HepG2 (cell line): ENCODE results near the gene HSPA4L. TPM values are rescaled to one million over a fixed set of nuclear protein-coding genes. Genes with fewer than 3 reads are reported as not detected.

Experiments used
- CEBPB ChIP-seq: IDR thresholded peaks from 2 replicates; pipeline ENCODE4 v1.6.1; 2011; ENCODE audit warnings: low read depth, low read length, improper control_type of control experiment, borderline replicate concordance
- HMGA1 ChIP-seq: sonication (generic); formaldehyde crosslinking; conservative IDR thresholded peaks from 2 replicates; pipeline ENCODE4 v1.4.0; 2020; ENCODE audit warnings: missing genetic modification reagents
- HOMEZ ChIP-seq: IDR thresholded peaks from 2 replicates; pipeline ENCODE4 v1.6.1; 2016; ENCODE audit warnings: low read depth
- IRF2 ChIP-seq: IDR thresholded peaks from 2 replicates; pipeline ENCODE4 v1.6.1; 2018; ENCODE audit warnings: missing genetic modification reagents, missing compliant biosample characterization
- MXD1 ChIP-seq: sonication (generic); formaldehyde crosslinking; IDR thresholded peaks from 2 replicates; pipeline ENCODE4 v1.4.0; 2020; ENCODE audit warnings: mild to moderate bottlenecking, missing genetic modification reagents
- MXD3 ChIP-seq: IDR thresholded peaks from 2 replicates; pipeline ENCODE4 v1.6.1; 2016; ENCODE audit warnings: mild to moderate bottlenecking, missing biosample characterization, missing genetic modification reagents
- NCOR1 ChIP-seq: fragments of 200-600 bp; sonication (generic); IDR thresholded peaks from 2 replicates; pipeline ENCODE4 v1.7.0; 2017; ENCODE audit warnings: antibody characterized with exemption, low read length, borderline replicate concordance
- NR2C2 ChIP-seq: sonication (generic); formaldehyde crosslinking; IDR thresholded peaks from 2 replicates; pipeline ENCODE4 v1.4.0; 2020; ENCODE audit warnings: missing genetic modification reagents, mild to moderate bottlenecking, moderate library complexity, borderline replicate concordance
- NR2F2 ChIP-seq: IDR thresholded peaks from 2 replicates; pipeline ENCODE4 v1.6.1; 2012; ENCODE audit warnings: low read depth, inconsistent platforms, borderline replicate concordance
- PHF21A ChIP-seq: sonication (generic); formaldehyde crosslinking; IDR thresholded peaks from 2 replicates; pipeline ENCODE4 v1.5.0; 2020; ENCODE audit warnings: mild to moderate bottlenecking, missing genetic modification reagents
- PRMT3 ChIP-seq: sonication (generic); formaldehyde crosslinking; IDR thresholded peaks from 2 replicates; pipeline ENCODE4 v1.8.1; 2022; ENCODE audit warnings: low read depth, mild to moderate bottlenecking, moderate library complexity, missing genetic modification reagents, borderline replicate concordance
- REXO4 ChIP-seq: sonication (generic); formaldehyde crosslinking; IDR thresholded peaks from 2 replicates; pipeline ENCODE4 v1.8.0; 2022; ENCODE audit warnings: missing genetic modification reagents, mild to moderate bottlenecking, borderline replicate concordance
- SAFB2 ChIP-seq: sonication (generic); formaldehyde crosslinking; IDR thresholded peaks from 2 replicates; pipeline ENCODE4 v1.5.1; 2020; ENCODE audit warnings: missing genetic modification reagents, low read depth, mild to moderate bottlenecking, borderline replicate concordance
- SMAD3 ChIP-seq: sonication (generic); formaldehyde crosslinking; IDR thresholded peaks from 2 replicates; pipeline ENCODE4 v1.4.0; 2020; ENCODE audit warnings: missing genetic modification reagents
- SYNCRIP ChIP-seq: fragments of 200-400 bp; formaldehyde crosslinking; IDR thresholded peaks from 2 replicates; pipeline ENCODE4 v1.6.1; 2018; ENCODE audit warnings: mild to moderate bottlenecking, low read depth, low read length; ENCODE audit not compliant: insufficient read depth
- TAF15 ChIP-seq: fragments of 200-400 bp; formaldehyde crosslinking; IDR thresholded peaks from one replicate; pipeline ENCODE4 v1.6.1; 2018; ENCODE audit warnings: mild to moderate bottlenecking, low read depth, low read length; ENCODE audit not compliant: poor library complexity, severe bottlenecking
- TOE1 ChIP-seq: sonication (generic); formaldehyde crosslinking; IDR thresholded peaks from 2 replicates; pipeline ENCODE4 v1.4.0; 2020; ENCODE audit warnings: mild to moderate bottlenecking, missing genetic modification reagents
- TOPORS ChIP-seq: sonication (generic); formaldehyde crosslinking; IDR thresholded peaks from 2 replicates; pipeline ENCODE4 v1.8.0; 2023; ENCODE audit warnings: mild to moderate bottlenecking, missing genetic modification reagents
- ZBTB44 ChIP-seq: sonication (generic); formaldehyde crosslinking; IDR thresholded peaks from 2 replicates; pipeline ENCODE4 v1.4.0; 2020; ENCODE audit warnings: missing genetic modification reagents
- ZNF530 ChIP-seq: sonication (generic); formaldehyde crosslinking; IDR thresholded peaks from 2 replicates; pipeline ENCODE4 v1.5.0; 2020; ENCODE audit warnings: low read depth, mild to moderate bottlenecking, missing genetic modification reagents
- ZNF574 ChIP-seq: sonication (generic); formaldehyde crosslinking; IDR thresholded peaks from 2 replicates; pipeline ENCODE4 v1.4.0; 2020; ENCODE audit warnings: missing genetic modification reagents
- ZSCAN29 ChIP-seq: sonication (generic); formaldehyde crosslinking; conservative IDR thresholded peaks from 2 replicates; pipeline ENCODE4 v1.4.0; 2020; ENCODE audit warnings: mild to moderate bottlenecking, missing genetic modification reagents
- ZSCAN5A ChIP-seq: sonication (generic); formaldehyde crosslinking; IDR thresholded peaks from 2 replicates; pipeline ENCODE4 v1.8.0; 2022; ENCODE audit warnings: mild to moderate bottlenecking, missing genetic modification reagents, borderline replicate concordance
- polyA plus RNA-seq, 8 experiments: library from polyadenylated mRNA; depleted of rRNA in 3 of 8; stranded (reverse) in 7 of 8; unstranded in 1 of 8; fragments of >200 nt; fragmentation: Illumina TruSeq in 4 of 8; extraction: Trizol in 4 of 8; gene quantifications; 2 replicates each; pipeline versions ENCODE4 v1.2.1 to v1.2.3, GENCODE V29; 2011 to 2016; ENCODE audit warnings: low read depth in 4 of 8, missing spikeins in 1 of 8, mixed read lengths in 1 of 8; ENCODE audit not compliant: insufficient read depth in 1 of 8
- total RNA-seq, 5 experiments: library from RNA; depleted of rRNA; stranded (reverse); fragments of >200 nt; fragmentation: Illumina TruSeq; extraction: Trizol; gene quantifications; 2 replicates each; pipeline ENCODE4 v1.2.3, GENCODE V29; 2016; ENCODE audit warnings: low read depth in 1 of 5

Gene HSPA4L
- total and polyA plus RNA-seq, 2 of the 13 experiments (the other 11 are each of a cell fraction or from before 2014, with no cell fraction given), result 3.7 to 31.5 TPM

GRCh38 chr4:127788517-127788916, 6.4 kb downstream of the HSPA4L start (continued):
- TF ChIP-seq MXD3 (no peak), TOE1 (CRISPR knock-in tag) (no peak), SYNCRIP (no peak), REXO4 (CRISPR knock-in tag) (no peak), NR2C2 (CRISPR knock-in tag) (no peak), ZSCAN5A (CRISPR knock-in tag) (no peak), NCOR1 (no peak), SAFB2 (CRISPR knock-in tag) (no peak), HOMEZ (peak; percentile 61; the same call in 1 of the 2 replicates), CEBPB (peak; percentile 62; the same call in 1 of the 2 replicates), SMAD3 (CRISPR knock-in tag) (no peak), MXD1 (CRISPR knock-in tag) (no peak), ZNF574 (CRISPR knock-in tag) (peak; percentile 94), ZNF530 (CRISPR knock-in tag) (no peak), PHF21A (CRISPR knock-in tag) (no peak), PRMT3 (CRISPR knock-in tag) (no peak), IRF2 (CRISPR knock-in tag) (0 out of 2 replicates have a peak, but pooled peaks have one; percentile 25), ZSCAN29 (CRISPR knock-in tag) (no peak), HMGA1 (CRISPR knock-in tag) (no peak), TOPORS (CRISPR knock-in tag) (no peak), TAF15 (no peak), ZBTB44 (CRISPR knock-in tag) (no peak), NR2F2 (no peak)
